HG02588 (cell line): Measurements from ENCODE around the gene KPTN.

Experiments used
- ATAC-seq: cut with Tn5 transposase; IDR thresholded peaks from one replicate; pipeline ENCODE4 v1.9.1; 2021; ENCODE audit warnings: mild to moderate bottlenecking, moderate library complexity; ENCODE audit not compliant: unreplicated experiment

KPTN gene

DNA sequence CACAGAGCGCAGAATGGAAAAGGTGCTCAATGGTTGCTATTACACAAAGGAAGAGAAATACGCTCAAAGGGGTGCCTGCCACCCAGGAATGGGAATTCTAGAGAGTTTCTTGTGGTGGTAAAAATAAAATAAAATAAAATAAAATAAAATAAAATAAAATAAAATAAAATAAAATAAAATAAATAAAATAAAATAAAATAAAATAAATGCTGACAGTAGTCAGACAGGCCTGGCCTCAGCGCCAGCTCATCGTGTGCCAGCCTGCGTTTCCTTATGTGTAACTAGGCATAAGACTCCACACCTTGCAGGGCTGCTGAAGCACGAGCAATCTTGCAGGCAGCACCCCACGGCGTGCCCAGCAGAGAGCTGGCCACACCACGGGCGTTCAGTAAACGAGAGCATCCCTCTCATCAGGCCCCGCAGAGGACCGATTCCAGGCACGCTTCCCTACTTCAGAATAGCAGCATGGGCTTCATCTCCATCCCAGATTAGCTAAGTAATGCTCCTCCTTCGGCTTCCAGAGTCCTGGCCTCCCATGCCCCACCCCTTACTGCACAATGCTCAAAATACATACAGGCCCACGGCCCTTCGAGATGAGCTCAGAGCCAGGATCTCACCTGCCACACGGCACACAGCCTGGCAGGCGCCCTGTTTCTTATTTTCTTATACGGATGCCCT, 25.3 kb upstream of the KPTN start:
- no peak for ATAC-seq

DNA sequence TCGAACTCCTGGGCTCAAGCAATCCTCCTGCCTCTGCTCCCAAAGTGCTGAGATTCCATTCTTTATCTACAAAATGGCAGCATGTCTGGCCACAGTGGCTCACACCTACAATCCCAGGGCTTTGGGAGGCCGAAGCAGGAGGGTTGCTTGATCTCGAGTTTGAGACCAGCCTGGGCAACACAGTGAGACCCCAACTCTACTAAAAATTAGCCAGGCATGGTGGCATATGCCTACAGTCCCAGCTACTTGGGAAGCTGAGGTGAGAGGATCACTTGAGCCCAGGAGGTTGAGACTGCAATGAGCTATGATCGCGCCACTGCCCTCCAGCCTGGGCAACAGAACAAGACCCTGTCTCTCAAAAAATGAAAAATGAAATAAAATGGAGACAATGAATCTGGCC, 24.7 kb upstream of the KPTN start:
- no peak for ATAC-seq

DNA sequence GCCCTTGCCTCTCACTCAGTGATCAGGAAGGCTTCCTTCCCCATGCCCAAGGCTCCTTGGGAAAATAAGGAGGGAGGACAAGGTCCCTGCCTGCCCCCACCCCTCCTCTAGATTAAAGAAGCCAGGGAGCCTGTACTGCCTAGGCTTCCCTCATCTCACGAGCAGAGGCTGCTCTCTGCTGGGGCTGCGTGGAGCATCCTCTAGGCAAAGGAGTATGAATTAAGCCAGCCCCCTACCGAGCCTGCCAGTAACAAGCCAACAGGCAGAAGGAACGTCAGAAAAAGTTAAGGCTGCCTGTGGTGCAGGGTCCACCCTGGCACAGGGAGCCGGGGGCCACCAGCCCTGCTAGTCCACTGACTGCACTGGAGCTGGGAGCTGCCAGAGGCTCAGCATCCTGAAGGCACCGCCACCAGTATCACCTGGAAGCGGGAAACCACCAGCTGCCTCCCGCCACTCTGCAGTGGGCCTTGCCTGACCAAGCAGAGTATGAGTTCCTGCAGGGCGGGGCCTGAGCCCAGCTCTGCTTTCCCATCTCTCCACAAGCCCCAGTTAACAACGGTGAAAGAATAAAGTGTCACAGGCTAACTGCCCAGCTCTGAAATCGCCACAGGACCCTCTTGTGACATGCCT, 24.0 kb upstream of the KPTN start:
- no peak for ATAC-seq

DNA sequence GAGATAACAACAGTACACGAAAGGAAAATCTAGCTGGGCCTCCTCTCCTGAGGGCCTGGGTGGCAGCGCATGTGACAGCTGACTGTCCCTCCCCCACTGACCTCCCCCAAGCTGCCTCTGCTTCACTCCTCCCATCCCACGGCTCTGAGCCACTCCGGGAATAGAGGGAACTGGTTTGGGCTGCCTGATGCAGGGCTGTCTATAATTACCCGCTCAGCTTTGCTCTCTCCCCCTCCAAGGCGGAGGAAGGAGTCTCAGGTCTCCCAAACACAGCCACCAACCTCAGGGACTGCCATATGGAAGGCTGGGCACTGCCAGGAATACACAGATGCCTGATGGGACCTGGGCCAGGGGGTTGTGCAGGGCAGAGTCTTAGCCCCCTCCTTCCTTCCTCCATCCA, 23.0 kb upstream of the KPTN start:
- no peak for ATAC-seq

DNA sequence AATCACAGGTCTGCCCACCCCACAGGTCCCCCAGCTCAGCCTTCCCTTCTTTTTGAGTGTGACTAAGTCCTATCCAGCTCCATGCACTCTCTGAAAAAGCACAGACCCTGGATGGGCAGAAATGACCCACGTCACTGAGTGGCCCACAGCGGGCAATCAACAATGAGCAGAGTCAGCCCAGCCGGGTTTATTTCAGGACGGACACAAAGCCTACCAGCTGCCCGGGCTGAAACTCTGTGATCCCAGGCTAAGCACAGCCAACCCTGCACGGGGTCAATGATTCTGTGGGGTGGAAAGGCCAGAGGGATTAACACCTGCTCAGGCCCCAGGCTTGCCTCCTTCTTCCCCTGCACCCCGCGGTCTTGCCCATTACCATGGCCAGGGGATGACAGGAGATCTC, 22.4 kb upstream of the KPTN start:
- no peak for ATAC-seq

DNA sequence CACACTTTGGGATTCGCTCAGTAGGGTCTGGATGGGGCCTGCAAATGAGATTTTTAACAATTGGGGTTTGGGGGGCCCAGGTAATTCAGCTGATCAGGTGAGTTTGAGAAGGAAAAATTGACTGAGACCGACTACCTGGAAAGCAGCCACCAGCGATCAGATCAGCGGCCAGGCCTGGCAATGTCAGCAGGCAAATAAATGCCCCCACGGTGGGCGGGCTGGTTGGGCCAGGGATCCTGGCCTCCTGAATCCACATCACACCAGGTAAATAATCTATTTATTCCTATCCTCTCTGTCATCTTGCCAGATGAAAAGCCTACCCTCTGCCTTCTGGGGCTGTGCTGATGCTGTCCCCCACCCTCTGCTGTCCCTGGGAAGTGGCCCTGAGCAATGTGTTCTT, 21.5 kb upstream of the KPTN start:
- no peak for ATAC-seq

DNA sequence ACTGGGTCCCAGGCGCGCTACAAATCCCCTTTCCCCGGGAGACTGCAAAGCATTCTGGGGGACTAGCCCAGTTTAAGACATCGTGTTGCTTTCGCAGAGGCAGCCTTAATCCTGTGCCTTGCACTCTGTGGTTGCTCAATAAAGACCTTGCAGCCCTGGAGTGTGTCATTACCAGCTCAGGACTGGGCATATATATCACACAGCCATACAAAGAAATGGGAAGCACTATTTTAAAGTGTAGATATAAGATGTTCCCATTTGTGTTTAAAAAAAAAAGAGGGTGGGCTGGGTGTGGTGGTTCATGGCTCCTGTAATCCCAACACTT, 19.8 kb upstream of the KPTN start:
- no peak for ATAC-seq

DNA sequence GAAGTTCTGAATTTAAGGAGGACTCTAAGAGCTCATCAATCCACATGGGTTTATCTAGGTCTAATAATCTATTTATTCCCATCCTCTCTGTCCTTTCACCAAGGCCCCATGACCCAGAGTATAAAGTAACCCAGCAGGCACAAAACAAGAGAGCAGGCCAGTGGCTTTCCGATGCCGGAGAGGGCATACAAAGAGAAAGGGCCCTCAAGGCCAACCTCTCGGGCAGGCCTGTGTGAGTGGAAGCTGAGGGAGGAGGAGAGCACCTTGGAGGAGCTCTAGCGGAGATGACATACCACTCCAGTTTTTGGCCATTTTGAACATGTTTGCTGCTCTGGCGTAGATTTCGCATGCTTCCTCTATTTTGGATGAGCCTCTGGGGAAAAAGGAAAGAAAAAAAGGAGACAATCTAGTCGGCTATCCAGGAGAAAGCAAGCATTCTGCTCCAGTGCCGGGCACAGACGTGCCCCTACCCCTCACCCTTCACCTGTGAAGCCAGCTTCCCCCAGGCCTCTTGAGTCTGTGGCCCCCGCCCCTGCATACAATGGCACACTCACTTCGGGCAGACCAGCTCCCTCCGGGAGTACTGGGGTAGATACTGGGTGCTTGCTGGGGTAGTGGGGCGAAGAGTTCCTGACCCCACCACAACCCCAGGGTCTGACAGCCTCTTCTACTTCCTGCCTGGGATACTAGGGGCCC, 19.3 kb upstream of the KPTN start:
- ATAC-seq: no peak

DNA sequence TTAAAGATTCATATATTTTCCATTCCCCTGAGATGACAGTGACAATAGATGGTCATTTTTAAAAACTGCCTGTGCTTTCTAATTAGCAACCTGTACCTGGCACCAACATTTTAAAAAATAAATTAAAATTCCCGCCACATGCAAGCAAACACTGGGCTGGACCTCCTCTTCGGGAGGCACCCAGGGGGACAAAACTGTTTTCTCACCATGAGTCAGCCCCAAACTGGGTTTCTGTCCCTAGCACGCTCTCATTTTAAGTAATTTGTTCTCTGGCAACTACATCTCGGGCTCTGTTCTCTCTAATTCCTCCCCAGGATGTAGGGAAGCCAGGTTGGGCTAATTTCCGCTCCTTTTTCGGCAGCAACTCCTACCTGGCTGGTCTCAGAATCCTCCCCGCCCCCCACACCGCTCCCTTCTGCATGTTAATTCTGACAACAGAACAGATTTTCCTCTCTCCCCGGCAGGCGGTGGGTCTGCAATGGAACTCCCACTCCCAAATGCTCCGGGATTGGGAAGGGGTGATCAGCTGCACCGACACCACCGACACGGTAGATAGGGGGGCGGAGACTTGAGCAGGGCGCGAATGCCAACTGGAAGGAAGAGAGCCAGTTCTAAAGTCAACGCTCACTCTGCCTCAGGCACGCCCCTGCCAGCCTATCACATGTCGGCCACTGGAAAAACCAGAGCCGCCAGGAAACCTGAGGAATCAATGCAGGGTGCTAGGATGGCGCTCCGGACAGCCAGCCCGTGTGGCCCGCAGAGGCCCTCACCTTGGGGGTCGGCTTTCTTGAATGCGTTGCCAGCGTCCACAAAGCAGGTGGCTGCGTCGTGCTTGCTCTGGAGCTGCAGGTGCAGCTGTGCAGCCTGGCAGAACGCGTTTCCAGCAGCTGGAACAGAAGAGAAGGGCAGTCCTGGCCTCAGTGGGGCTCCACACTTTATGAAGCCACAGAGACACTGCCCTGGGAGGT, 16.1 kb upstream of the KPTN start:
- ATAC-seq: no peak

DNA sequence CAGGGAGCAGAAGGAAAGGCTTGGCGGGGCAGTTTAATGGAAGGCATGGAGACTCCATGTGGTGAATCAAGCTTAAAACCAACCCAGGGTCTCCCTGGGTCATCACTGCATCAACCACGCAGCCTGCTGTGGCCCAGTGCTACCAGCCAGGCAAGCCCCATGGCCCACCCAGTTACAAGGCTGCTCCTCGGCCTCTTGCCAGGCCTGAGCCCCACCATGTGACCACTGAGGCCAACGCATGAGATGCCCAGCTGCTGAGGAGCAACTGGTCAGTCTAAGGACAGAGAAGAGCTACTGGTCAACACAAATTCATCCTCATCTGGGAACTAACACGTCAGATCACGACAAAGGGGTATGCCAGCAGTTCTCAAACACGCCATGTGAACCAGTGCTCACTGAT, 15.4 kb upstream of the KPTN start:
- ATAC-seq: no peak

DNA sequence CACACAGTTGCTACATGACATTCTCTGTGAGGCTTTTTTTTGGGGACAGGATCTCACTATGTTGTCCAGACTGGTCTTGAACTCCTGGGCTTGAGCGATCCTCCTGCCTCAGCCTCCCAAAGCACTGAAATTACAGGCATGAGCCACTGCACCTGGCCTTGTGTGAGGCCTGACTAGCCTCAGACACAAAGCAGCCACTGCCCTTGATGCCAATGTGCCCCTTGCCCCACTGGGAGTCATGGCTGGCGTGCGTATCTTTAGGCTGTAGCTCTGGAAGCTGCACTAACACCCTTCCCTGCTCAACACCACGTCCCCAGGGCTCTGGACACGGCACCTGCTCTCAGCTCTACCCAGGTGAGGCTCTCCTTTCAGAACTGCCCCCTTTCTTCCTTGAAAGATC, 14.5 kb upstream of the KPTN start:
- no peak for ATAC-seq

DNA sequence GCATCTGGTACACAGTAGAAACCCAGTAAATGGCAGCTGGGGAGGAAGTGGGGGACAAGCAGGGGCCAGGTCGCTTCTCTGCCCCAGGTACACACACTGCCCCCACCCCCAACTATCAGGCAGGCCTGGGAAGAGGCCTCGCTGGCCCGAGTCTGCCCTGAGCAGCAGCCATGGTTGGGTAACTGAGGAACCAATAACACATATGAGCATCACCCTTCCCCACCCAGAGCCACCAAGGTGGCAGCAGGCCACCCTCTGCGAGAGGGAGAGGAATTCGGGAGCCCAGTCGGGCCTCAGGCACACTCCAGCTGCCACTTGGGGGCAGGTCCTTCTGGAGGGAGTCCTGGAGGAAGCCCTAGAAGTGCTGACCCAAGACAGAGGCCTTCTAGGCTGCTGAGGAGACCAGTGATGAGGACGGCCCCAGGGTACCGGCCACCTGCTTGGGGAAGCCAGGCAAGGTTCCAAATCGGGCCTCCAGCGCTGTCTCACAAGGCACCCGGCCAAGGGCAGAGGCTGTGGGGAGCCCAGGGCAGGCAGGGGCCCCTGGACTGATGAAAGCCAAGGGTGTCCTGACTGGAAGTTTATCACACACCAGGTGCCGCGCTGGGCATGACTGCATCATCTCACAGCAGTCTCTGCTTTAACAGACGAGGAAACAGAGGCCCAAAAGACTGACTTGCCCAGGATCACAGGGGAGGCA, 14.0 kb upstream of the KPTN start:
- ATAC-seq: no peak

DNA sequence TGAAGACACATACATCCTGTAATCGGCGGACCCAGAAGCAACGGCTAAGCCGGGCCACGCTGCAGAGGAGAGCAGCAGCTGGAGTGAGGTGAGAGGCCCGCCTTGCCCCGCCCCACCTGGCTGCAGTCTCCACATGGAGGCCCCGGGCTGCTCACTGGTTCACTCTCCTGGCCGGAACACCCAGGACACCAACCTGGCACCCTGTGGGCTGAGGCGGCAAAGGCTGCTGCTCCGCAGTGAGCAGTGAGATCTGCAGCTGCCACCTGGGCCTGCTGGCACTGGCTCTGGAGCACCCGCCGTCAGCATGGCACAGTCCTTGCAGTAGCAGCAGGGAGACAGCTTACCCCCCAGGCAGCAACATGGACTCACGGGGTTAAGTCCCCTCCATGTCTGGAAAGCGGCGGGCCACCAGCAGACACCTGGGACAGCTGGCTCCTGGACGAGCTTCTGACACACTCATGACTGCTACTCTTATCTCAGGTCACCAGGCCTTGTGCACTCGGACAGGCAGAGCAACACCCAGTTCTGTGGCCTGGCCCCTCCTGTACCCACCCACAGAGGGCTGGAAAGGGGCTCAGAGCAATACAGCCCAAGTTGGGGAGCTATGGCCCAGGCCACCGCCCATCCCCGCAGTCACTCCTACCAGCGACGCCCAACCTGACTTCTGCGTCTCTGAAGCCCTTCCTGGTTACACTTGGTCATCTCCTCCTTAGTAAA, 13.2 kb upstream of the KPTN start:
- no peak for ATAC-seq

DNA sequence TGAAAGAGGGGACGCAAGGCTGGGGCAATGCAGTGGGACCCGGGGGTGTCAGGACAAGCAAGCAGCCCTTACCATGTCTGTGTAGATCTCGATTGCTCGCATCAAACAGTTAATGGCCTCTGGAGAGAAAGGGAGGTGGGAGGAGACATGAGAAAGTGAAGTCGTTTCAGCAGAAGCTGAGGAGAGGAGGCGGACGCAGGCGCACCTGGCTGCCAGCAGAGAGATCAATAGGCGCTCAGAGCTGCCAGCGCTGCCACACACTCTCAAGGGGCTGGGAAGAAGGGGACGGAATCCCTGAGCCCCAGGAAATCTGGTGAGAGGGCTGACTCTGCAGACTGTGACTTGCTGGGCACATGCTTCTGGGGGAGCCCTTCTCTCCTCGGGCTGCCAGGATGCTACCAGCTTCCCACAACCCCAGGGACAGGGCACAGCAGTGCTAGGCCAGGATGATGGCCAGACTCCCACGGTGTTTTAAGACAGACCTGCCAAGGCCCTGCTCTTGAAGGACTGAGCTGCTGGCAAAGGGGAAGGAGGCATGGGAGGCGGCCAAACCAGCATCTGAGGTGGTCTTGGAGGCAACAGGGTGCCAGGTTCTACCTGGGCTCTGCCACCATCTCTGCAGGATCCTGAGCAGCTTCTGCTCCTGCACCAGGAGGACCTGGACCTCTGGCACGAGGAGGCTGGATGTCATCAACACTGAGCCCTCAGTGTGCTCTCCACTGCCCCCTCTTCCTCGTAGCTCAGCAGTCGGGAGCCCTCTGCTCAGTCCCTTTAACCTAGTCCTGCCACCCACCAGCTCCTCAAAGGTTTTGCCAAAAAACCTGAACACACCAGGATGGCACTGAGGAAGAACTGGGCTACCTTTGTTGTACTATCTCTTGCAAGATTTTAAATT, 11.7 kb upstream of the KPTN start:
- no peak for ATAC-seq

DNA sequence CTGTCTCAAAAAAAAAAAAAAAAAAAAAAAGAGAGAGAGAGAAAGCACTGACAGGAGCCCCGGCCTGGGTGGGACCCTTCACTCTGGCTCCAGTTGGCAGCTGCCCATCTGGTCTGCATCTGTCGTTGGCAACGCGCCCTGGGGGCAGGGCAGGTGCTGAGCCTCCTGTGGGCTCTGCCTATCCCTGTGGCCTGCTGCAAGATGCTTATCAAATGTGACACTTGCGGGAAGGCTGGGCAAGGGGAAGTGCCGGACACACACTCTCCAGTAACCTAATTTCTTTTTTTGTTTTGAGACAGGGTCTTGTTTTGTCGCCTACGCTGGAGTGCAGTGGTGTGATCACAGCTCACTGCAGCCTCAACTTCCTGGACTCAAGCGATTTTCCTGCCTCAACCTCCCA, 10.7 kb upstream of the KPTN start:
- no peak for ATAC-seq

DNA sequence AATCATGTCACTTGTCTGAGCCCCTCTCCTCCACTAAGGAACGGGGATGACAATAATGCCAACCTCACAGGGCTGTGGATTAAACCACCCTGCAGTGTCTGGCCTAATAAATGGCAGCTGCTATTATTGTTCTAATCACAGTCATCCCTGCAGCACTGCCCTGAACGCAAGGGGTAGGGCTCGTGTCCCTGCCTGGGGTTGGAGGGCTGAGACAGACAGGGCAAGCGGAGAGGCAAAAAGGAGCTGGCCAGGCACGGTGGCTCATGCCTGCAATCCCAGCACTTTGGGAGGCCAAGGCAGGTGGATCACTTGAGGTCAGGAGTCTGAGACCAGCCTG, 10.2 kb upstream of the KPTN start:
- ATAC-seq: no peak

DNA sequence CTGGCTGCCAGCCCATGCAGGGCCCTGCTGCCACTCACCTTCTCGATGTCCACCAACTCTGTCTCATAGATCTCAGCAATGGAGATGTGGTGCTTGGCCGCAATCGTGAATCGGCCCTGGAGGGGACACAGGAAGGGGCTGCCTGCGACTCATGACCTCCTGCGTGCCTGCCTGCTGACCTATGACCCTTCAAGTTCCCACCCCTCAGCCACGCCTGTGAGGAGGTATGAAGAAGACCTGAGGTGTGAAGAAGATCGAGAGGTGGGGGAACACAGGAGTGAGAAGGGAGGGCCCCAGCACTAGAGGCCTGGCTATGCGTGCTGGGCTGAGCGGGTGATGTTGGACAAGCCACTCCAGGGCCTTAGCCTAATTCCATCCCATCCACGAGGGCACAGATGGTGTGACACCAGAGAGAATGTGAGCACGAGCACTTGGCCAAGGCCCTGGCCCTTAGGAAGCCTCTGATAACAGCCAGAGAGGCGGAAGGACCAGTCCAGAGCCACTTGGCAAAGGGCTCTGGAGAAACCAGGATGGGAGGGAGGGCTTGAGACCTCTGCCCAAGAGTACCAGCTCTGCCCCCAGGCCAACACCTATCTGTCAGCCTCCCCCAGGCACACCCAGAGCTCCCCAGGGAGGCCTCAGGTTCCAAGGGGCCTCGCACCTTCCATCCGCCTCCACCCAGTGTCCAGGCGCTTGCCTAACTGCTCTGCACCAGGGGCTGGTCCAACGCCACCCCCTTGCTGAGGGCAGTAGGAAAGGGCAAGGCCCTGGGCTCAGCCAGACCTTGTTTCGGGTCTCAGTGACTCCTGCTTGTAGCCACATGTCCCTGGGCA, 9.6 kb upstream of the KPTN start:
- ATAC-seq: no peak

DNA sequence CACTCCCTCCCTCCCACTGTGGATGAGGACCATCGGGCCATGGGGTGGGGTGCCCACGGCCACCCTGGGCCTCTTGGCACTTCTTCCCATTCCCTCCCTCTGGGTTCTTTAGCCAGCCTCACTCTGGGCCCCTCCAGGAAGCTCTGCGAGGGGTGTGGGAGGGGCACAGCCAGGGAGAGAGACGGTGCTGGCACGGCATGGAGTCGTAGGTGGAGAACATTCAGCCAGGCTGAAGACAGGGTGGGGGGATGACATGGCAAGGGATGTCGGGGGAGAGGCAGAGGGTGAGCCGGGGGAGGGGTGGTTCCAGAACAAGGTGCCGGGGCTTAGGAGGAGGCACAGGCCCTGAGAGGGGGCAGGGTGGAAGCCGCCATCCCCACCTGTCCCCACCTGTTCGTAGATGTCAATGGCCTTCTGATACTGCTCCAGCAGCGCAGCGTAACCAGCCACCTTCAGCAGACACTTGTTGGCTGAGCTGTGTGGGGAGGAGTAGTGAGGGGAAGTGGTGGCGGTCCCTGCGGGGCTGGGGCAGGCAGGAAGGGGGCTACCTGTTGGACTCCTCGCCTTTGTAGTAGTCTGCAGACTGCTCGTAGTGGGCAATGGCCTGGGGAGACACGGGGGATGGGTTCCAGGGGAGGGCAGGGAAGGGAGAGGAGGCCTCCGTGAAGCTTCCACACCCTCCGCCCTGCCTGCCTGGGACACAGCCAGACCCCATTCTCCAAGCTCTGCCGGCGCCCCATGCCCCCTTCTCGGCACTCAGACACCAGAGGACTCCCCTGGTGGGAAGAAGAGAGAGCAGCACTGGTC, 8.8 kb upstream of the KPTN start:
- ATAC-seq: no peak
